Testis (tissue), 3 donors: ENCODE data around the gene GPI. TPM values are rescaled to one million over a fixed set of nuclear protein-coding genes. Genes with fewer than 3 reads are reported as not detected.

Experiments used
- DNase-seq: peaks from one replicate; pipeline ENCODE4 v3.0.0-alpha.2; 2019
- H3K27ac ChIP-seq, 2 donors: fragments of 200-600 bp; sonication (generic); one replicate each; pipeline ENCODE4 v1.5.1; 2019
- H3K27me3 ChIP-seq: fragments of 200-600 bp; sonication (generic); one replicate; pipeline ENCODE4 v1.5.1; 2019
- H3K36me3 ChIP-seq: fragments of 200-600 bp; sonication (generic); one replicate; pipeline ENCODE4 v1.5.1; 2017; ENCODE audit warnings: low read depth; ENCODE audit errors: missing control alignments
- H3K4me1 ChIP-seq: fragments of 200-600 bp; sonication (generic); one replicate; pipeline ENCODE4 v1.5.1; 2019
- H3K4me3 ChIP-seq, 2 donors: fragments of 200-600 bp; sonication (generic); one replicate each; pipeline ENCODE4 v1.5.1; 2017 to 2019
- H3K9me3 ChIP-seq: fragments of 200-600 bp; sonication (generic); one replicate; pipeline ENCODE4 v1.5.1; 2017
- POLR2A ChIP-seq: fragments of 450-650 bp; IDR thresholded peaks from one replicate; pipeline ENCODE4 v1.6.1; 2017; ENCODE audit warnings: antibody characterized with exemption, mild to moderate bottlenecking, moderate library complexity
- WGBS, 2 donors: methylation state at CpG; one replicate each; pipeline ENCODE4 v1.1.5; 2018; 5-methylcytosine and 5-hydroxymethylcytosine counted together
- intact Hi-C: fragments of 100-400 bp; cut with DNase I; formaldehyde crosslinking; loops from one replicate; pipeline ENCODE4 v1.15.1; 2023; ENCODE audit warnings: low total_unique reads
- polyA plus RNA-seq: library from polyadenylated mRNA; stranded (reverse); fragments of 350-450 nt; fragmentation: Illumina TruSeq; extraction: RNeasy Lipid Tissue Mini Kit (QIAGEN cat#74804); gene quantifications from one replicate; pipeline ENCODE4 v1.2.3, GENCODE V29; 2014; ENCODE audit warnings: low read depth, low replicate concordance; ENCODE audit not compliant: insufficient read depth
- total RNA-seq, 2 donors: library from RNA; depleted of rRNA; stranded (reverse); fragments of >200 nt; gene quantifications; one replicate each; pipeline ENCODE4 v1.2.3, GENCODE V29; 2016
- TF ChIP-seq, protein P1 (sequence below), 3 experiments: fragments of 450-650 bp in 2 of 3; fragments of 200-600 bp in 1 of 3; sonication (generic) in 1 of 3; IDR thresholded peaks; one replicate each; pipeline ENCODE4 v1.5.1; 2016 to 2019; ENCODE audit warnings: antibody characterized with exemption in 3 of 3, mild to moderate bottlenecking in 2 of 3, moderate library complexity in 1 of 3

The GPI gene
- total and polyA plus RNA-seq, 3 donors from 2014 or later: 109 to 198 (median 198) TPM

GRCh38 chr19:34332027-34332760, 32.8 kb upstream of the GPI start:
- H3K27ac ChIP-seq: peak overlapping the region in 1 of 2 donors; percentile 0
- H3K9me3 ChIP-seq: no peaks in the 10 kb centered on the region
- no peaks in the 10 kb centered on the region for H3K36me3 ChIP-seq
- H3K4me1 ChIP-seq: peaks cover 2% of the 10 kb centered on the region
- H3K4me3 ChIP-seq: no peak overlapping the region
- TF ChIP-seq, protein P1, sequence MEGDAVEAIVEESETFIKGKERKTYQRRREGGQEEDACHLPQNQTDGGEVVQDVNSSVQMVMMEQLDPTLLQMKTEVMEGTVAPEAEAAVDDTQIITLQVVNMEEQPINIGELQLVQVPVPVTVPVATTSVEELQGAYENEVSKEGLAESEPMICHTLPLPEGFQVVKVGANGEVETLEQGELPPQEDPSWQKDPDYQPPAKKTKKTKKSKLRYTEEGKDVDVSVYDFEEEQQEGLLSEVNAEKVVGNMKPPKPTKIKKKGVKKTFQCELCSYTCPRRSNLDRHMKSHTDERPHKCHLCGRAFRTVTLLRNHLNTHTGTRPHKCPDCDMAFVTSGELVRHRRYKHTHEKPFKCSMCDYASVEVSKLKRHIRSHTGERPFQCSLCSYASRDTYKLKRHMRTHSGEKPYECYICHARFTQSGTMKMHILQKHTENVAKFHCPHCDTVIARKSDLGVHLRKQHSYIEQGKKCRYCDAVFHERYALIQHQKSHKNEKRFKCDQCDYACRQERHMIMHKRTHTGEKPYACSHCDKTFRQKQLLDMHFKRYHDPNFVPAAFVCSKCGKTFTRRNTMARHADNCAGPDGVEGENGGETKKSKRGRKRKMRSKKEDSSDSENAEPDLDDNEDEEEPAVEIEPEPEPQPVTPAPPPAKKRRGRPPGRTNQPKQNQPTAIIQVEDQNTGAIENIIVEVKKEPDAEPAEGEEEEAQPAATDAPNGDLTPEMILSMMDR (IDR thresholded peaks at IDR 0.05): no peak
- intact Hi-C loops: no loop called here
- 78 to 85% methylated on average over 5 of the region's 5 CpGs for WGBS, 2 donors
- H3K27me3 ChIP-seq: no peaks in the 10 kb centered on the region
- no peak for DNase-seq

GRCh38 chr19:34335914-34336313, 29.1 kb upstream of the GPI start:
- Histone ChIP-seq H3K4me1 (peaks cover 6% of the 10 kb centered on the region), H3K36me3 (no peaks in the 10 kb centered on the region), H3K9me3 (no peaks in the 10 kb centered on the region), H3K4me3 (no peak overlapping the region), H3K27ac (no peak overlapping the region), H3K27me3 (no peaks in the 10 kb centered on the region)
- TF ChIP-seq POLR2A: no peak
- TF ChIP-seq, protein P1 (IDR thresholded peaks at IDR 0.05): no peak
- 92 to 94% methylated on average over 3 of the region's 3 CpGs for WGBS, 2 donors
- intact Hi-C loops: no loop called here
- DNase-seq: no peak

GRCh38 chr19:34336781-34337271, 28.2 kb upstream of the GPI start:
- intact Hi-C loops: no loop called here
- TF ChIP-seq, protein P1 (IDR thresholded peaks at IDR 0.05): peak; percentile 48 to 71 (median 62)
- TF ChIP-seq POLR2A: no peak
- Histone ChIP-seq H3K9me3 (no peaks in the 10 kb centered on the region), H3K4me1 (peaks cover 6% of the 10 kb centered on the region), H3K4me3 (no peak overlapping the region), H3K36me3 (no peaks in the 10 kb centered on the region), H3K27ac (peak overlapping the region in 1 of 2 donors; percentile 33), H3K27me3 (no peaks in the 10 kb centered on the region)
- peak; percentile 31 for DNase-seq
- 21 to 33% methylated on average over 1 of the region's 1 CpG for WGBS, 2 donors

GRCh38 chr19:34337739-34338138, 27.3 kb upstream of the GPI start:
- peaks cover 6% of the 10 kb centered on the region for H3K4me1 ChIP-seq
- H3K9me3 ChIP-seq: no peaks in the 10 kb centered on the region
- 73 to 76% methylated on average over 2 of the region's 2 CpGs for WGBS, 2 donors
- no peak overlapping the region for H3K4me3 ChIP-seq
- no peaks in the 10 kb centered on the region for H3K36me3 ChIP-seq
- DNase-seq: peak; percentile 80
- H3K27me3 ChIP-seq: no peaks in the 10 kb centered on the region
- no peak for TF ChIP-seq POLR2A
- TF ChIP-seq, protein P1 (IDR thresholded peaks at IDR 0.05): no peak
- peak overlapping the region in 1 of 2 donors; percentile 33 for H3K27ac ChIP-seq
- intact Hi-C loops: no loop called here
